ENCODE results near the gene BTBD9. TPM values are rescaled to one million over a fixed set of nuclear protein-coding genes. Genes with fewer than 3 reads are reported as not detected.

Gene BTBD9
- total and polyA plus RNA-seq, 2 of the 13 experiments (the other 11 are each of a cell fraction or from before 2014, with no cell fraction given), result 1.2 to 3.0 TPM

GRCh38 chr6:38180586-38180985, 459.1 kb downstream of the BTBD9 start:
- in situ Hi-C loops (cut with HindIII; ENCODE audit: extremely low pct_ligation_motif_present, low pct_unique_long_range_greater_than_20kb) (no loop called here), intact Hi-C loops (cut with micrococcal nuclease; ENCODE audit: unreplicated experiment) (no loop called here)
- no peak for FAIRE-seq
- ChIA-PET CTCF (ENCODE audit: low intra/inter-chr PET ratio, low total read pairs) (no interaction called here), POLR2A (no interaction called here)
- no peak overlapping the region for H3K4me3 ChIP-seq (replicated peaks in 1 of 3; ENCODE audit: insufficient read depth in 1 of 3, low read depth in 2 of 3, low read length in 3 of 3)
- H2AFZ ChIP-seq (ENCODE audit: low read length), result no peak overlapping the region
- H3K36me3 ChIP-seq (replicated peaks in 1 of 2; ENCODE audit: control insufficient read depth in 1 of 2, insufficient read depth in 2 of 2, low read length in 2 of 2), result no peaks in the 10 kb centered on the region
- WGBS (ENCODE audit: low lambda C conversion rate), result 77% methylated on average over 12 of the region's 12 CpGs
- no peaks in the 10 kb centered on the region for H4K20me1 ChIP-seq (ENCODE audit: insufficient read depth, low read length)
- no peaks in the 10 kb centered on the region for H3K79me2 ChIP-seq (ENCODE audit: insufficient read depth, low read length)
- H3K9ac ChIP-seq (ENCODE audit: insufficient read depth, low read depth, low read length), result no peak overlapping the region
- H3K27ac ChIP-seq (ENCODE audit: extremely low read length, insufficient read depth, low read length), result no peak overlapping the region
- BruUV-seq (replicated peaks), result no TSS peak
- no peak for ATAC-seq
- peaks cover 26% of the 10 kb centered on the region for H3K4me1 ChIP-seq (ENCODE audit: insufficient read depth, low read length)
- H3K27me3 ChIP-seq (ENCODE audit: control insufficient read depth in 1 of 2, insufficient read depth in 2 of 2, low read length in 2 of 2), result no peaks in the 10 kb centered on the region
- H3K9me3 ChIP-seq (ENCODE audit: low read length), result no peaks in the 10 kb centered on the region
- no peak for DNase-seq (ENCODE audit: low spot score)
- TF ChIP-seq ZNF235 (CRISPR knock-in tag; IDR thresholded peaks at IDR 0.05; ENCODE audit: borderline replicate concordance) (no peak), ZNF18 (CRISPR knock-in tag; IDR thresholded peaks at IDR 0.05; ENCODE audit: insufficient replicate concordance) (no peak), EEA1 (CRISPR knock-in tag; IDR thresholded peaks at IDR 0.05; ENCODE audit: borderline replicate concordance) (no peak), NONO (IDR thresholded peaks at IDR 0.05) (no peak), NONO (CRISPR knock-in tag; conservative IDR thresholded peaks at IDR 0.05) (no peak), EZH2 (conservative IDR thresholded peaks at IDR 0.05; ENCODE audit: low read depth, low read length) (no peak), KDM4B (CRISPR knock-in tag; IDR thresholded peaks at IDR 0.05) (no peak), MLLT10 (CRISPR knock-in tag; IDR thresholded peaks at IDR 0.05) (no peak), ZNF766 (CRISPR knock-in tag; IDR thresholded peaks at IDR 0.05; ENCODE audit: borderline replicate concordance) (no peak), MTF1 (CRISPR knock-in tag; IDR thresholded peaks at IDR 0.05) (no peak), ZNF720 (CRISPR knock-in tag; IDR thresholded peaks at IDR 0.05) (no peak), ZNF496 (CRISPR knock-in tag; IDR thresholded peaks at IDR 0.05; ENCODE audit: insufficient replicate concordance) (no peak), PHB2 (IDR thresholded peaks at IDR 0.05; ENCODE audit: partially characterized antibody) (no peak), TCF7 (IDR thresholded peaks at IDR 0.05; ENCODE audit: low read depth) (no peak), SALL2 (CRISPR knock-in tag; IDR thresholded peaks at IDR 0.05) (no peak), U2AF1 (optimal IDR thresholded peaks at IDR 0.05; ENCODE audit: low read depth, low read length) (no peak), ZNF546 (CRISPR knock-in tag; conservative IDR thresholded peaks at IDR 0.05) (no peak), ZBTB21 (CRISPR knock-in tag; IDR thresholded peaks at IDR 0.05) (no peak), ZSCAN30 (CRISPR knock-in tag; IDR thresholded peaks at IDR 0.05) (no peak)
- H3K4me2 ChIP-seq (ENCODE audit: low read depth, low read length), result no peak overlapping the region
